ENCODE results near the gene PPP1R18.

- TF ChIP-seq POLR2A (IDR thresholded peaks at IDR 0.05) (no peak), CTCF (IDR thresholded peaks at IDR 0.05) (no peak)
Observed at GRCh38 chr6:30684386-30685156, 1.9 kb downstream of the PPP1R18 start.
